ENCODE data around the gene ANKH. TPM values are rescaled to one million over a fixed set of nuclear protein-coding genes. Genes with fewer than 3 reads are reported as not detected.

The ANKH gene
- total and polyA plus RNA-seq, 10 of the 15 experiments (the other 5 are each of a cell fraction or from before 2014, with no cell fraction given) = 2.1 to 43.9 (median 14.4) TPM

GRCh38 chr5:14864181-14864812, 7.3 kb downstream of the ANKH start:
- Histone ChIP-seq H3K4me2 (ENCODE audit: control insufficient read depth, insufficient read depth) (no peak overlapping the region), H3K4me3 (no peak overlapping the region), H3K79me2 (ENCODE audit: control insufficient read depth, insufficient read depth, low read length) (no peaks in the 10 kb centered on the region; the same call in 1 of the 2 replicates), H3K36me3 (ENCODE audit: control insufficient read depth in 2 of 2, insufficient read depth in 2 of 2, low read length in 1 of 2) (no peaks in the 10 kb centered on the region; a peak in 1 of 4 replicates), H3K4me1 (ENCODE audit: control insufficient read depth, insufficient read depth, low read length) (no peaks in the 10 kb centered on the region), H2AFZ (ENCODE audit: control insufficient read depth, low read depth, low read length) (no peak overlapping the region), H3K27me3 (replicated peaks in 1 of 2; ENCODE audit: control insufficient read depth in 2 of 2, insufficient read depth in 2 of 2, low read length in 1 of 2) (no peaks in the 10 kb centered on the region), H3K9me3 (replicated peaks; ENCODE audit: control insufficient read depth, insufficient read depth, low read length) (no peaks in the 10 kb centered on the region), H4K20me1 (ENCODE audit: control insufficient read depth, insufficient read depth) (no peaks in the 10 kb centered on the region), H3K9ac (ENCODE audit: control insufficient read depth, insufficient read depth, low read length) (no peak overlapping the region), H3K27ac (ENCODE audit: control insufficient read depth, insufficient read depth) (no peak overlapping the region)
- no peak for DNase-seq (ENCODE audit: low read depth, low spot score)
- BruUV-seq (replicated peaks) = no TSS peak
- ChIA-PET CTCF (no interaction called here), SMC1A (ENCODE audit: uncharacterized antibody, unreplicated experiment) (no interaction called here), RAD21 (ENCODE audit: unreplicated experiment) (no interaction called here), POLR2A (no interaction called here)
- TF ChIP-seq CHD1 (IDR thresholded peaks at IDR 0.05; ENCODE audit: low read depth, low read length) (no peak), HDGF (IDR thresholded peaks at IDR 0.05) (no peak), TAF1 (IDR thresholded peaks at IDR 0.05; ENCODE audit: borderline replicate concordance, low read depth, low read length) (no peak), E2F4 (IDR thresholded peaks at IDR 0.05; ENCODE audit: low read depth, low read length) (no peak), ZSCAN29 (IDR thresholded peaks at IDR 0.05) (no peak)
- peak; percentile 23 for FAIRE-seq
- peak; percentile 37; the same call in 2 of the 3 replicates for ATAC-seq
- intact Hi-C loops (cut with micrococcal nuclease; ENCODE audit: unreplicated experiment) = no loop called here
- WGBS (ENCODE audit: insufficient coverage, insufficient replicate concordance, low lambda C conversion rate, missing lambda C conversion rate) = 98% methylated on average over 2 of the region's 2 CpGs
- in situ Hi-C loops (cut with MboI) = no loop called here

- Histone ChIP-seq H3K79me2 (ENCODE audit: control insufficient read depth, insufficient read depth, low read length) (no peaks in the 10 kb centered on the region; the same call in 1 of the 2 replicates), H3K4me3 (no peak overlapping the region), H3K27me3 (replicated peaks in 1 of 2; ENCODE audit: control insufficient read depth in 2 of 2, insufficient read depth in 2 of 2, low read length in 1 of 2) (no peaks in the 10 kb centered on the region), H3K9me3 (replicated peaks; ENCODE audit: control insufficient read depth, insufficient read depth, low read length) (no peaks in the 10 kb centered on the region), H3K9ac (ENCODE audit: control insufficient read depth, insufficient read depth, low read length) (no peak overlapping the region), H3K27ac (ENCODE audit: control insufficient read depth, insufficient read depth) (no peak overlapping the region), H3K36me3 (ENCODE audit: control insufficient read depth in 2 of 2, insufficient read depth in 2 of 2, low read length in 1 of 2) (no peaks in the 10 kb centered on the region; a peak in 1 of 4 replicates), H4K20me1 (ENCODE audit: control insufficient read depth, insufficient read depth) (no peaks in the 10 kb centered on the region), H3K4me2 (ENCODE audit: control insufficient read depth, insufficient read depth) (no peak overlapping the region), H3K4me1 (ENCODE audit: control insufficient read depth, insufficient read depth, low read length) (no peaks in the 10 kb centered on the region), H2AFZ (ENCODE audit: control insufficient read depth, low read depth, low read length) (no peak overlapping the region)
- BruUV-seq (replicated peaks) = no TSS peak
- no peak for FAIRE-seq
- DNase-seq (ENCODE audit: low read depth, low spot score) = no peak
- TF ChIP-seq IKZF1 (conservative IDR thresholded peaks at IDR 0.05) (no peak), NR2F1 (conservative IDR thresholded peaks at IDR 0.05) (no peak), NRF1 (conservative IDR thresholded peaks at IDR 0.05; ENCODE audit: low read depth, low read length) (no peak), ZNF217 (IDR thresholded peaks at IDR 0.05) (no peak), USF2 (IDR thresholded peaks at IDR 0.05; ENCODE audit: borderline replicate concordance, low read depth, low read length) (no peak), RELA (IDR thresholded peaks at IDR 0.05; ENCODE audit: borderline replicate concordance, partially characterized antibody) (no peak), NR2C1 (IDR thresholded peaks at IDR 0.05) (no peak), ATF7 (IDR thresholded peaks at IDR 0.05; ENCODE audit: low read depth) (no peak)
- ChIA-PET POLR2A (no interaction called here), SMC1A (ENCODE audit: uncharacterized antibody, unreplicated experiment) (no interaction called here), CTCF (interaction anchor here (0.5 kb wide), 1 partner anchor 22 kb away, joined by 4 read pairs; no protein-coding TSS in a partner anchor), RAD21 (ENCODE audit: unreplicated experiment) (interaction anchor here (1.0 to 1.5 kb wide), 3 partner anchors 10 to 54 kb away, joined by 3 read pairs; no protein-coding TSS in a partner anchor)
- WGBS (ENCODE audit: insufficient coverage, insufficient replicate concordance, low lambda C conversion rate, missing lambda C conversion rate) = 96% methylated on average over 2 of the region's 2 CpGs
- intact Hi-C loops (cut with micrococcal nuclease; ENCODE audit: unreplicated experiment) = no loop called here
- no peak for ATAC-seq
- in situ Hi-C loops (cut with MboI) = no loop called here
These were observed 8.5 kb downstream of the ANKH start for GRCh38 chr5:14863105-14863504.

All from GM12878 (cell line).